ENCODE measurements around the gene CSNK1A1.
"Not testable (repeated sequence)": the region's sequence is repeated elsewhere in the genome, so short reads cannot be mapped to it uniquely, and the experiment has no call there.

The CSNK1A1 gene

GRCh38 chr5:149575131-149575530 lies 23.9 kb upstream of the CSNK1A1 start:
- DNase-seq (ENCODE audit: low read depth in 1 of 2, low spot score in 1 of 2), result no peak

- DNase-seq (ENCODE audit: low read depth in 1 of 2, low spot score in 1 of 2), result no peak
These were observed 21.5 kb upstream of the CSNK1A1 start for GRCh38 chr5:149572576-149573231.

DNA sequence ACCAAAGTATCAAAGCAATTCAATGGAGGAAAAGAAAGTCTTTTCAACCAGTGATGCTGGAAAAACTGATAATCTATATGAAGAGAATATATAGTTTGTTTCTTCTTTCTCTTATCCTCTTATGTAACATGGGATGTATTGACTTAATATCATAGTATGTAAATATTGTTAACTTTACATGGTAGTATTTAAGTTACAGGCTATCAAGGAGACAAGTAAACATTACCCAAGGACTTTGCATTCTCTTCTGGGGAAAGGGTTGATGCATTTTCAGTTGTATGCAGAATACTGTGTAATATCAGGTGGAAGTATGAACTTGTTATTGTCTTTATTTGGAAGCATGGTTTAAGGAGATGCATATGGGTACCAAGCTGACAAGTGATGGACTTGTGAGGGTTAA lies 20.9 kb upstream of the CSNK1A1 start:
- no peak for DNase-seq (ENCODE audit: low read depth in 1 of 2, low spot score in 1 of 2)

- DNase-seq (ENCODE audit: low read depth in 1 of 2, low spot score in 1 of 2), result no peak
These were observed 16.0 kb upstream of the CSNK1A1 start for GRCh38 chr5:149567226-149567625.

- DNase-seq (ENCODE audit: low read depth in 1 of 2, low spot score in 1 of 2), result not testable (repeated sequence)
These were observed 13.4 kb upstream of the CSNK1A1 start for GRCh38 chr5:149564542-149565140.

DNA sequence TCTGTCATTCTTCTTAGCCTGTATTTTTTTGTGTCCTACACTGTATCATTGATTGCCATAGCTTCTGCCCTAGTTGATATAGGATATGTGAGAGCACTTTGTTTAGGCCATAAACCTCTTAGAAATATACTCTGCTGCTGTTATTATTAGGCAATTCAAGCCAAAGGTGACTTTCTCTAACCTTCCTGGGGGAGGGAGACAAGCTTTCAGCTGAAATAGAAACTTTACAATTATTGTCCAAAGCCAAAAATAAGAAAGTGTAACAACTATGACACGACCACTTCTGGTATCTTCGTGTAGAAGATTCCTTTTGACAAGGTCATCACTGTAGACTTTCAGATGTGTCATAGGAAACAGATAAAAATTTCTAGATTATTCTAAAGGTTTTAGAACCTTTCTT lies 12.2 kb upstream of the CSNK1A1 start:
- DNase-seq (ENCODE audit: low read depth in 1 of 2, low spot score in 1 of 2), result no peak

GRCh38 chr5:149561848-149562247 lies 10.6 kb upstream of the CSNK1A1 start:
- no peak for DNase-seq (ENCODE audit: low read depth in 1 of 2, low spot score in 1 of 2)

DNA sequence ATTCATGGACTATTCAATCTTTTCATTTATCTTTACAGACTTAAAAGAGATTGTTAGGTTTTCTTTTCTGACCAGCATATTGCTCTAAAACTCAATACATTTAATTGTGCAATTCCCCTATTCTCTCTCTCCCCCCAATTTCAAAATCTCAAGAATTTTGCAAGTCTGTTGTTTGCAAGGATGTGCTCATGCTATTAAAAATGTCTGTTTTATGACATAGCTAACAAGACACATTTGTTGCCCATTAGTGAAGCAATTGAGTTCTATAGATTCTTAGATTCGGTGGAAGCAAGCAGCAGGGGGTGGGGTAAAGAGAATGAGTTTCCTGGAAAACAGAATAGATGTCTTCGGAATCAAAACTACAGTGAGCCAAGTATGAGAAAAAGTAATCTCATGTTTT lies 8.5 kb upstream of the CSNK1A1 start:
- no peak for DNase-seq (ENCODE audit: low read depth in 1 of 2, low spot score in 1 of 2)

DNA sequence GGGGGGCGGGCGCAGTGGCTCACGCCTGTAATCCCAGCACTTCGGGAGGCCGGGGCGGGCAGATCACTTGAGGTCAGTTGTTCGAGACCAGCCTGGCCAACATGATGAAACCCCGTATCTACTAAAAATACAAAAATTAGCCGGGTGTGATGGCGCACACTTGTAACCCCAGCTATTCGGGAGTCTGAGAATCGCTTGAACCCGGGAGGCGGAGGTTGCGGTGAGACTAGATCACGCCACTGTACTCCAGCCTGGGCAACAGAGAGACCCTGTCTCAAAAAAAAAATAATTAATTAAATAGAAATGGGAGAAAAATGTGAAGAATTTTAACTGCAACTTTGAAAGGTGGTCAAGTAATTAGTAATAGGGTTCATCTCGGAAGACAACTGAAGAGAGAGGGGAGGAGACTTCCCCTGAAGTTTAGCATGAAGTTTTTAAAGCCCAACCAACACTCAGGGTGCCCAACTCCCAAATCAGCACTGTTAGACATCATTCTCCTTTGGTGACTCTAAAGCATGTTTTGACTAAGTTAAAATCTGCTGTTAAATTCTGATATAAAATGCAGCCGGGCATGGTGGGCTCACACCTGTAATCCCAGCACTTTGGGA lies 1.4 kb upstream of the CSNK1A1 start:
- no peak for DNase-seq (ENCODE audit: low read depth in 1 of 2, low spot score in 1 of 2)

GRCh38 chr5:149552038-149552494 lies 827 bp upstream of the CSNK1A1 start:
- DNase-seq (ENCODE audit: low read depth in 1 of 2, low spot score in 1 of 2), result no peak

DNA sequence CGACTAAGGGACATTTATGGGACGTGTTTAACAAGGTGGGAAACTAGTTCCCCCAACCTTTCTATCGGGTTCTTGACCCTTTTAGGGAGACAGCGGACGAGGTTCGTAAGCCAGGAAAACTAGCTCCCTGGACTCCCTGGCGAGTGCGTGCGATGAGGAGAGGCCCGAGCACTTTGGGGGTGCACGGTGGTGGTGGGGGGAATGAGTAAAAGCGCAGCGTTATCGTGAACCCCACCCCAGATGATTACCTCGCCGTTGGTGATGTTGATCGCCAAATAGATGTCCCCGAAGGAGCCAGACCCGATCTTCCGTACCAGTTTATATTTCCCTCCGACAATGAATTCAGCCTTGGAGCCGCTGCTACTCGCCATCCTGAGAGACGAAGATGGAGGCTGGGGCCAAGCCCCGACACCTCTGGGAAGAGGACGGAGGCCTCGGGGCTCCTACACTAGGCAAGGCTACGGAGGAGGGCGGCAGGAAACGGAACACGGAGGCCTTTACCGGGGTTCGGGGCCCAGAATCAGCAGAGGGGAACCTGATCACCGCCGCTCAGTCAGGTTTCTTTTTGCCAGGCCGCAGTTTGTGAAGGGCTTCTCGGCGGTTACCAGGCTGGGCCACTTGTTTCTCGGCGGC lies 529 bp downstream of the CSNK1A1 start:
- DNase-seq (ENCODE audit: low read depth in 1 of 2, low spot score in 1 of 2), result peak; percentile 9 to 15

- DNase-seq (ENCODE audit: low read depth in 1 of 2, low spot score in 1 of 2), result no peak
These were observed 1.0 kb downstream of the CSNK1A1 start for GRCh38 chr5:149550268-149550583.

GRCh38 chr5:149549461-149550267 lies 1.6 kb downstream of the CSNK1A1 start:
- no peak for DNase-seq (ENCODE audit: low read depth in 1 of 2, low spot score in 1 of 2)

DNA sequence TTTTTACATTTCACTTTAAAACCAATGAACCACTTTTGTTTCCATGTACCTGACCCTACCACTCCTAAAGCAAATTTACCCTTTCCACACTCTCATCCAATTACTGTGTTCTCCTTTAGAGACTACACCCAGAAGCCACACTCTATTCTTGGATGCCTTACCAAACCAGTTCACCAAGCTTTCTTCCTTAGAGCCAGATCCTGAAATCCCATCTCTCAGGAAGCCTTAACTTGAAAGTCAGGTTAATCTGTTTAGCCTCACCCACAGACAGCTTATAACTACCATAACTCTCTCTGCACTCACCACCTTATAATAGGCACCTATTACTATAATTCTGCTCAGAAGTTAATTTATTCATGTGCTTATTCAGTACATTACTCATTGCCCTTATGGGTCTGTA lies 4.3 kb downstream of the CSNK1A1 start:
- DNase-seq (ENCODE audit: low read depth in 1 of 2, low spot score in 1 of 2), result no peak

GRCh38 chr5:149545327-149545726 lies 5.9 kb downstream of the CSNK1A1 start:
- DNase-seq (ENCODE audit: low read depth in 1 of 2, low spot score in 1 of 2), result no peak

- DNase-seq (ENCODE audit: low read depth in 1 of 2, low spot score in 1 of 2), result no peak
These were observed 7.2 kb downstream of the CSNK1A1 start for GRCh38 chr5:149544028-149544420.

DNA sequence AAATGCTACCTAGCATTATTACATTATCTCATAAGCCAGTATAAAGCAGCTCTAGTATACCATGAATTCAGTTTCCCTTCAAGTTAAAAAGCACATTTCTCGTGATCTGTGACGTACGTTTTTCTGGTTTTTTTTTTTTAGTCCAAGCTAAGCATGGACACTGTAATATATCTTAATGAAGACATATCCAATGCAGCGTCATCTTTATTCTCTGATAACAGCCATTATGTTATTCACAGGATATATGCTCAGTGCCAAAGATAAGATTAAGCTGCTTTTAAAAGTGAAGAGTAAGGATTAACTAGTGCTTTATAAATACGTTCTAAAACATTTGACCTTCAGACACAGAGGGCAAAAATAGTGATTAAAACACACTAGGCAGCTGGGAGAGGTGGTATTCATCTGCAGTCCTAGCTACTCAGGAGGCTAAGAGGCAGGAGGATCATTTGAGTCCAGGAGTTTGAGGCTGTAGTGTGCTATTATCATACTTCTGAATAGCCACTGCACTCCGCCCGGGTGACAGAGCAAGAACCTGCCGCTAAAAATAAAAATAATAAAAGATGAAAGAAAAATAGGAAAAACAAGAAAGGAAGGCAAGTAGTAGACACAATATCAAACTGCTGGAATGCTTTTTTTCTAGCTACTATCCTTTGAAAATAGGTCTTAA lies 7.7 kb downstream of the CSNK1A1 start:
- DNase-seq (ENCODE audit: low read depth in 1 of 2, low spot score in 1 of 2), result no peak

DNA sequence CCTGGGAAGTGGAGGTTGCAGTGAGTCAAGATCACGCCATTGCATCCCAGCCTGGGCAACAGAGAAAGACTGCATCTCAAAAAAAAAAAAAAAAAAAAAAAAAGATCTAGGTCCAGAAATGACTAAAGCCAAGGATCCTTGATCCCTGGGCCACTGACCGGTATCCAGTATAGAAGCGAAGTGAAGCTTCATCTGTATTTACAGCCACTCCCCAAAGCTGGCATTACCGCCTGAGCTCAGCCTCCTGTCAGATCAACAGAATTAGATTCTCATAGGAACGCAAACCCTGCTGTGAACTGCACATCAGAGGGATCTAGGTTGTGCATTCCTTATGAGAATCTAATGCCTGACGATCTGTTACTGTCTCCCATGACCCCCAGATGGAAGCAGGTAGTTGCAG lies 9.3 kb downstream of the CSNK1A1 start:
- no peak for DNase-seq (ENCODE audit: low read depth in 1 of 2, low spot score in 1 of 2)

- DNase-seq (ENCODE audit: low read depth in 1 of 2, low spot score in 1 of 2), result no peak
These were observed 11.2 kb downstream of the CSNK1A1 start for GRCh38 chr5:149540089-149540488.

- DNase-seq (ENCODE audit: low read depth in 1 of 2, low spot score in 1 of 2), result no peak
These were observed 13.8 kb downstream of the CSNK1A1 start for GRCh38 chr5:149537374-149537975.

DNA sequence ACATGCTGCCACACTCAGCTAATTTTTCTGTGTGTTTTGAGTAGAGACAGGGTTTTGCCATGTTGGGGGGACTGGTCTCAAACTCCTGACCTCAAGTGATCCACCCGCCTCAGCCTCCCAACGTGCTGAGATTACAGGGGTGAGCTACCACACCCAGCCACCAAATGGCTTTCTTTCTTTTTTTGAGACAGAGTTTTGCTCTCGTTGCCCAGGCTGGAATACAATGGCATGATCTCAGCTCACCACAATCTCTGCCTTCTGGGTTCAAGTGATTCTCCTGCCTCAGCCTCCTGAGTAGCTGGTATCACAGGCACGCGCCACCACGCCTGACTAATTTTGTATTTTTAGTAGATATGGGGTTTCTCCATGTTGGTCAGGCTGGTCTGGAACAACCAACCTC lies 15.5 kb downstream of the CSNK1A1 start:
- DNase-seq (ENCODE audit: low read depth in 1 of 2, low spot score in 1 of 2), result not testable (repeated sequence)
